Suprapubic skin (tissue), 4 donors: ENCODE results near the gene GOT2.
"Not testable (repeated sequence)": the region's sequence is repeated elsewhere in the genome, so short reads cannot be mapped to it uniquely, and the experiment has no call there.

Experiments used
- CTCF ChIP-seq, 2 donors: fragments of 200-600 bp in 1 of 2; fragments of 450-650 bp in 1 of 2; sonication (generic) in 1 of 2; IDR thresholded peaks; one replicate each; pipeline ENCODE4 v1.5.1; 2016 to 2019; ENCODE audit warnings: antibody characterized with exemption in 2 of 2, mild to moderate bottlenecking in 1 of 2, moderate library complexity in 1 of 2
- EP300 ChIP-seq: sonication (generic); formaldehyde crosslinking; IDR thresholded peaks from one replicate; pipeline ENCODE4 v1.6.1; 2017; ENCODE audit warnings: antibody characterized with exemption
- POLR2A ChIP-seq, 2 donors: fragments of 450-650 bp; IDR thresholded peaks; one replicate each; pipeline ENCODE4 v1.6.1; 2017; ENCODE audit warnings: antibody characterized with exemption in 2 of 2, mild to moderate bottlenecking in 2 of 2, moderate library complexity in 2 of 2
- POLR2AphosphoS5 ChIP-seq, 3 donors: sonication (generic); formaldehyde crosslinking; IDR thresholded peaks; one replicate each; pipeline ENCODE4 v1.6.1; 2017; ENCODE audit warnings: antibody characterized with exemption in 3 of 3

DNA sequence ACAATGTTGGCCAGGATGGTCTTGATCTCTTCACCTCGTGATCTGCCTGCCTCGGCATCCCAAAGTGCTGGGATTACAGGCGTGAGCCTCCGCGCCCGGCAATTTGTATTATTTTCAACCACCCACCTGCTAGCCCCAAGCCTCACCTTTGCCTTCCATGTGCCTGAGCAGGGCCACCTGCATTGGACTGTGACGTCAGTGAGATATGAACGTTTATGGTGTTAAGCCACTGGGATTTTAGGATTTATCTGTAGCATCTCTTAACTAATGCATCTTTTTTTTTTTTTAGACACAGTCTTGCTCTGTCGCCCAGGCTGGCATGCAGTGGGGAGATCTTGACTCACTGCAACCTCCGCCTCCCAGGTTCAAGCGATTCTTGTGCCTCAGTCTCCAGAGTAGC lies 74.2 kb downstream of the GOT2 start:
- TF ChIP-seq CTCF (IDR thresholded peaks at IDR 0.05); POLR2A (IDR thresholded peaks at IDR 0.05); POLR2AphosphoS5 (IDR thresholded peaks at IDR 0.05); EP300: not testable (repeated sequence)
